OCI-LY7 (cell line): ENCODE data around the gene CHST3.

Experiments used
- CTCF ChIP-seq: fragments of 200-600 bp; sonication (generic); conservative IDR thresholded peaks from 2 replicates; pipeline ENCODE4 v1.5.1; 2014; ENCODE audit warnings: mild to moderate bottlenecking, antibody characterized with exemption, low read length, moderate library complexity, mixed read lengths
- EZH2phosphoT487 ChIP-seq: fragments of 200-600 bp; sonication (generic); IDR thresholded peaks from 2 replicates; pipeline ENCODE4 v1.6.1; 2018; ENCODE audit warnings: low read depth, borderline replicate concordance, mild to moderate bottlenecking, mixed run types, antibody characterized with exemption, low read length, moderate library complexity, mixed read lengths

DNA sequence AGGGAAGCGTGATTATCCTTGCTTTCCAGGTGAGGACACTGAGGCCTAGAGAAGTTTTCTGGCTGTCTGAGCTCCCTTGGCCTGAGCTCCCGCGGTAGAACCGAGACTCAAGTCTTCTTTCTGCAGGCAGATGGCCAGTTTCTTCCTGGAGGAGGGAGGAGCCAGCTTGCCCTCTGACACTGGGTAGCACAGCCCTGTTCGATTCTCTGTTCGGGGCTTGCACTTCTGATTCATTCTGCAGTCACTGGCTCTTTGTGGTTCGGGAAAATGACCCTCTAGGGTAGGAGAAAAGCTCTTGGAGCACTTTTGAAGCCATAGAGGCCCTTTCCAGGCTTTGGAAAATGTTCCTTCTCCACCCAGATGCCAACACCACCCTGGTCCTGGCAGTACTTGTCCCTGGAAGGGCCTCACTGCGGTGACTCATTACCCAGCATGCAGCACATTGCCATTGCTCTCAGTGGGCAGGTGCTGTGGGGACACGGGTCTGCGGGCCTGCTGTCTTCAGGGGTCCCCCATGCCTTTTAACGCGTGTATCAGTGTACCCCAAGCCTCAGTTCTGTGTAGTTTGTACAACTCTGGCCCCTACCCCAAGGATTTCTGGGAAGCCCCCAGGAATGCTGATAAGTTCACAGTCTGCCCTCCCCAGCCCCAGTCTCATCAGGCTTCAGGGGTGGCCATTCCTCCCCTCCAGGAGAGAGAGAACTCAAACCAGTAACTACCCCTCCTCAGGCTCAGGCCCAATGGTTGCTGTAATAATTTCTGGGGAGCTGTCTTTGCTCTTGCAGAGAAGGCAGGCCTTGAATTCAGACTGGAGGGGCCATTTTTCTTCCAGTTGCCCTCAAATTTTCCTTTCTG lies 11.9 kb downstream of the CHST3 start:
- no peak for TF ChIP-seq CTCF
- no peak for TF ChIP-seq EZH2phosphoT487
